CD4-positive, alpha-beta T cell treated with Interferon gamma for 1 hour (primary cell): ENCODE data around the gene POPDC2.
A peak's percentile ranks its signal among the peaks of the same experiment; 100 is the strongest.
"Not testable (repeated sequence)": the region's sequence is repeated elsewhere in the genome, so short reads cannot be mapped to it uniquely, and the experiment has no call there.

ENCODE experiments used
- DNase-seq: peaks from one replicate; pipeline ENCODE4 v3.0.0-alpha.2; 2020

The POPDC2 gene, protein sequence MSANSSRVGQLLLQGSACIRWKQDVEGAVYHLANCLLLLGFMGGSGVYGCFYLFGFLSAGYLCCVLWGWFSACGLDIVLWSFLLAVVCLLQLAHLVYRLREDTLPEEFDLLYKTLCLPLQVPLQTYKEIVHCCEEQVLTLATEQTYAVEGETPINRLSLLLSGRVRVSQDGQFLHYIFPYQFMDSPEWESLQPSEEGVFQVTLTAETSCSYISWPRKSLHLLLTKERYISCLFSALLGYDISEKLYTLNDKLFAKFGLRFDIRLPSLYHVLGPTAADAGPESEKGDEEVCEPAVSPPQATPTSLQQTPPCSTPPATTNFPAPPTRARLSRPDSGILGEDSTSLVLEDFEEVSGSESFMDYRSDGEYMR

DNA sequence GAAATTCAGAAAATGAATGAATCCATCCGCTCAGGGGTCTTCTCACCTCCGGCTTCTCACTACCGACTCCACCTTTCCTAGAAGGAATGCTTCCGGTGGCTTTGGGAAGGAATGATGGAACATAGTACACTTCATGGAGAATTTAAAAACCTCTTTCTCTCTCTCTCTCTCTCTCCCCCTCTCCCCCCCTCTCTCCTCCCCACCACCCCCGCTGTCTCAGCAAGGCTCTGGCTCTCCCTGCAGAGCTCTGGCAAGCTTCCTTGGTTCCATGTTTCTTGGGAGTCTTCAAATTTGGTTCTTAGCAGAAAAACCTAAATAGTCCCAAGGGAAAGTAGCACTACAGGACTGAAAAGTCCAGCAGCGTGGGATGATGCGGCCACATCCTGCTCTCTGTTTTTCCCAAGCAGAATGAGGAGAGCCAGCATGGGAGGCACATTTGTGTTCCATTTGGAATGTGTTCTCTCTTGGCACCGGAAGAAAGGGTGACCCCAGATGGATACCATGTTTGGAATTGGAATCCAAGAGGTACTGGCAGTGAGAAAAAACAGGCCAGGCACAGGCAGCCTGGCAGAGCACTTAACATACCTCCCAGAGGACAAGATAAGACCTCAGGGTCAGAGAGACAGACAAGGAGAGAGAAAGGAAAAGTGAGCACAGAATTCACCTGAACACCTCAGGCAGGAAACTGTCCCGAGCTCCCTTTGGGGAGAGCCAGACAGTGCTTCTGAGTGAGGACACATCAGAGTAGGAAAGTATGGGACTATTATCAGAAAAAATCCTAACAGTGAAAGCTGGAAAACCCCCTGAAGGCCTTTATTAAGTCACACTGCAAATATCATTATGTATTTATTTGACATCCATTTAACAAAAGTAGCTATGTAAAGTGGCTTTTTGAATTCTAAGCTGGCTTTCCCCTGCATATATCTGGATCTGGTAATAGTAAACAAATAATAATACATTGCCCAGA is at the start of gene POPDC2:
Gene POPDC2 (minus strand): TSS at position 116 of the 967 bp plus-strand sequence. CDS start 166 bp downstream, outside the sequence.
- no peak for DNase-seq

DNA sequence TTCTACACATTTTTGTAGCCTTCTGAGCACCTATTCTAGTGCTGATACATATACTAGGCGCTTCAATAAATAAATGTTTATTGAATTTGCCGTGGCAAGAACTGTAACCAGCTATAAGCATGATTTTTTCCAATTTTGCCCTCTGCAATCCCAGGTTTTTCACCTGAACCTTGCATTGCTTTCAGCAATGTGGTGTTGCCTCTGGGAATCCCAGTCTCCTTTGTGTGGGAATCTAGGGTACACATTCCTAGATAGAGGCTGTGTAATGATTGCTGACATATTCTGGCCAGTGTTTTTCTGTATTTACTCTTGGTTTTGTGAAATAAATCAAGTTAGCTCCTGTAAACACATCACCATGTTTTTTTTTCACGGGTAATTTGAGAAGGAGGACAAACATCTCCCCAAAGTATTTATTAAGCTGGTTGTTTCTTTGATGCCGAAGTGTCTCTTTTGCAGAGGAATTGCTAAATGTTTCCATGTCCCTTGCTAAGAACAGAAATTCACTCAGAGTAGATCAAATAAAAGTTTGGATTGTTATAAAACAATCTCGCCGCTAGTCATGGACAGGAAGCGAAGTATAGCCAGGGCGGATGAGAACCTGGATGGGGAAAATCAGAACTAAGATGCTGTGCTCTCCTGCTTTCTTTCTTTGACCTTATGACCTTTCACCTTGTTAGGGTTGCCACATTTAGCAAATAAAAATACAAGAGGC is 43.6 kb upstream of the POPDC2 start:
- DNase-seq, result no peak

DNA sequence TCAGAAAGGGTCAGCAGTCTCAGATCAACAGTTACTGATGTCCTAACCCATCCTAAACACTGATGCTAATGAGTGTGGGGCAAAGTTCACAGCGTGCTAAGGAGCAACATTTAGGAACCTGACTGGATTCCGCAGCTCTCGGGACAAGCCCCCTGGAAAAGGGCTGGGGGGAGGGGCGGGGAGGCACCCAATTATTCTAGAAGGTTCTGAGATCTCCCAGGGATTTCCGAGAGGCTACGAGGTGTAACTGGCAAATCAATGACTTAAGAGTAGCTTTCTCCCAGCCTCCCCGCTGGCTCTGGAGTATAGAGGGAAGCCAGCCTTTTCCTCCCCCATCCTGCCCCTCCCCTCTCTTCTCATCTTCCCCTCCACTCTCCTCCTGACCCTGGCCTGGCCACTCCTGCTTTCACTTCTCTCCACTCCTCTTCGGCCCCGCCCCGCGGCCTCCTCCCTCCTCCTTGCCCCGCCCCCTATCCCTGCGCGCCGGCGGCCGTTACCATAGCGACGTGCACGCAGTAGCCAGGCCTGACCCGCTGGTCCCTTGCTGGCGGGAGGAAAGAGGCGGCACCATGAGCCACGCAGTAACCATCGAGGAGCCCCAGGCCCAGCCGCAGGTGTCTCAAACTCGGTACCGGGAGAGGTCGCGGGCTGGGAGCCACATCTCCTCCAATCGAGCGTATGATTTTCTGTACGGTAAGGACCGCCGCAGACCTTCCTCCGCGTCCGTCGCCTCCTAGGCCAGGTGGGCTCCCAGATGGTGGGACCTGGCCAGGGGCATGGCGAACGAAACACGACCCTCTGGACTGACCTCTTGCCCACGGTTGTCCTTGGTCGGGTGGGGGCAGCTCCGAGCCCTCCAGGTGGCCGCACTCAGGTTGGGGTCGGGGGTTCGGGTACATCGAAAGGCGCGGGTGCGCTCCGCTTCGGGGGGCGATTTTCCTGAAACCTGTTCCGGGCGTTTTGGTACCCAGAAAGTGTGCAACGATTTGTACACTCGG is 42.4 kb upstream of the POPDC2 start, which contains the start of gene CFAP91:
Gene CFAP91 (plus strand): TSS at position 493 of the 998 bp plus-strand sequence. CDS start 77 bp downstream, at position 570.
- peak; percentile 94 for DNase-seq

DNA sequence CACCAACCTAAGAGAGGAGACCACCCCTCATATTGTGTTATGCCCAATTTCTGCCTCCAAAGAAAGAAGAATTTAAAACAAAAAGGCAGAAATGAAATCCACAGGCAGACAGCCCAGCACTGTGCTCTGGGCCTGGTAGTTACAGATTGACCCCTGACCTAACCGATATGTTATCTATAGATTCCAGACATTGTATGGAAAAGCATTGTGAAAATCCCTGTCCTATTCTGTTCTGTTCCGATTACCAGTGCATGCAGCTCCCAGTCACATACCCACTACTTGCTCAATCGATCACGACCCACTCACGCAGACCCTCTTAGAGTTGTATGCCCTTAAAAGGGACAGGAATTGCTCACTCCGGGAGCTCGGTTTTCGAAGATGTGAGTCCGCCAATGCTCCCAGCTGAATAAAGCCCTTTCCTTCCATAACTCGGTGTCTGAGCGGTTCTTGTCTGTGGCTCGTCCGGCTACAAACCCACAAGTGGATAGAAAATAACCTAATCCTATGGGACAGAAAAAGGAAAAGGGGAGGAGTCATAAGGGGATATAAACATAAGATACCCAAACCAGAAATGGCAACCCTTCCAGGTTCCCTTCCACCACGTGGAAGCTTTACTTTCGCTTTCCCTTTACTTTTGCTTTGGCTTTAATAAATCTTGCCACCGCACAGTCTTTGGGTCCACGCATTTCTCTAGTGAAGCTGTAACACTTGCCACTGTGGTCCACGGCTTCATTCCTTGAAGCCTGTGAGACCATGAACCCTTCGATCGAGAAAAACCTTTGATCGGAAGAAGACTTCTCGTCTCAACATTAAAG is 40.7 kb upstream of the POPDC2 start:
- DNase-seq, result no peak

DNA sequence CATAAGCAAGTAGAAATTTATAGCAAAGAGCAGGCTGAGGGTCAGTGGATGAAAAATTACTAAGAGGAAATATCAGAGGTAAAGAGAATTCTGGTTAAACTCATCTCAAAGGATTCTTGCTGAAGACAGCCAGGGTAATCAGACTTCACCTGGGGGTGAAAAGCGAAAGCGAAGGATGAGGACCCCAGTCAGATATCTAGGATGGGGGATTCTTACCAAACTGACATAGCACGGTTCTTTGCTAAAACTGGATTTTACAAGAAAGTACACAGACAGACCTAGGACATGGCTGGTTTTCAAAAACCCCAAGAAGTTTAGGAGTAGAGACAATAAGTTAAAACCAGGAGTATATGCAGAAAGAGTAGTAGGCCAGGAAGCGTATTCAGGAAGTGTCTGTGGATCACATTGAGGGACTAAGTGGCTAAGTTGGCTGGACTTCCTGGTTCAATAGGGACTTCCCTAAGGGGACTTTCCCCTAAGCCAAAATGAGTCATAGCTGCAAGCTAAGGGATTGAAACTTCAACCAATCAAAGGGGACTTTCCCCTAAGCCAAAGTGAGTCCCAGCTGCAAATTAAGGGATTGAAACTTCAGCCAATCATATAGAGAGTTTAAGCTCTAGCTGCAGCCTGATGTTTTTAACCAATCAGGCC is 40.0 kb upstream of the POPDC2 start:
- DNase-seq, result peak; percentile 52

DNA sequence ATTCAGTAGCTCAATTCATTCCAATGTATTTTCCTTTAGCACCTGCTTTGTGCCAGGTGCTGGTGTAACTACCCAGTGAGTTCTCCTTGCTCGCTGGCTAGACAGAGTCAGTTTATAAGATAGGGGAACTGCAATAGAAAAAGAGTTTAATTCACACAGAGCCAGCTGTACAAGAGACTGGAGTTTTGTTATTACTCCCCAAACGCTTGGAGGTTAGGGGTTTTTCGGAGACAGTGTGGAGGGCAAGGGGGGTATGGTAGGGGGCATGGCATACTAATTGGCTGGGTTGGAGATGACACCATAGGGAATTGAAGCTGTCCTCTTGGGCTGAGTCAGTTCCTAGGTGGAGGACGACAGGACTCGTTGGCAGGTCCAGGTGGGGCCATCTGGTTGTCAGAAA is 37.0 kb upstream of the POPDC2 start:
- DNase-seq, result no peak

DNA sequence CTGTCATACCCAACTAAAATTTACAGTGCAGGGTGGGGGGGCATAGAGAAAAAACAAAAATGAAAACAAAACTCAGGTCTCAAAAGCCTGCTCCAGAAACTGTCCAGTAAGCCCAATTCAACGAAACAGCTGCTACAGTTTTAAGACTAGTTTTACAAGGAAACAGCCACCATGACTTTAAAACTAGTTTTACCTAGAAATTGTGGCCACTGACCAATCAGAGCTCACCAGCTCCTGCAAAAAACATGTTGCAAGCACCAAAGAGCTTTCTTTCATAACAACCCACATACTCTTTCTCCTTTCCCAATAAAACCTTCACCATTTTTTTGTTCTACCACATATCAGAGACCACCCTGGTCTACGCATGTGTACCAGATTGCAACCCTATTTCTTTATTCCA is 35.1 kb upstream of the POPDC2 start:
- DNase-seq, result no peak

DNA sequence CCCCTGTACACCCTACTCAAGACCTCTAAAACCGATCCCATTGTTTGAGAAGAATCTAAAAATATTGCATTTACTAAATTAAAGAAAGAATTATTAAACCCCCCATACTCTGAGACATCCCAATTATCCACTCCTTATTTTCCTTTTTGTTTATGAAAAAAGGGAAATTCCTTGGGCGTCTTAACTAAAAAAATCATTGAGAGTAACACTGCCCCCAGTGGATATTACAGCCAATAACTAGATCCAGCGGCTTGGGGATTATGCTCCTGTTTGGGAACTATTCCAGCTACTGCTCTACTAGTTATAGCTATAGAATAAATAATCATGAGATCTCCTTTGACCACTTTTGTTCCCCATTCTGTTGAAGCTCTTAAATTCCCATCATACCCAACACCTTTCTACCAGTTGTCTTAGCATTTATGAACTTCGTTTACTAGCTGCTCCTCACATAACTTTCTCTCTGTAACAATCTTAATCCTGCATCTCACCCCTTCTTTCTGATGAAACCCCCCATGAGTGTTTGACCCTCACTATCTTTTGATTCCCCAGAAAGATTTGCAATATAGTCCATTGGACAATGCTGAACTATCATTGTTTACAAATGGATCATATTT is 29.8 kb upstream of the POPDC2 start:
- DNase-seq, result no peak

DNA sequence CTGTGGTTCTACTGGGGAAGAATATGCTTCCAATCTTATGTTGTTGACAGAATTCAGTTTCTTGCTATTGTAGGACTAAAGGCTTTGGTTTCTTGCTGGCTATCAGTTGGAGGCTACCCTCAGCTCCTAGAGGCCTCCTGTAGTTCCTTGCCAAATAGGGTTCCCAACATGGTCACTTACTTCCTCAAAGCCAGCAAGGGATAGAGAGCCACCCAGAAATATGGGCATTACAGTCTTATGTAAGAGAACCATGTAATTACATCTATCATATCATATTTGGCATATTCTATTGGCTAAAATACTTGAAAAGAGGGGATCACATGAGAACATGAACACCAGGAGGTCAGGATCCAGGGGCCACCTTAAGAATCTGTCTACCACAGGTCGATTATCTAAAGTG is 23.0 kb upstream of the POPDC2 start:
- DNase-seq, result no peak

DNA sequence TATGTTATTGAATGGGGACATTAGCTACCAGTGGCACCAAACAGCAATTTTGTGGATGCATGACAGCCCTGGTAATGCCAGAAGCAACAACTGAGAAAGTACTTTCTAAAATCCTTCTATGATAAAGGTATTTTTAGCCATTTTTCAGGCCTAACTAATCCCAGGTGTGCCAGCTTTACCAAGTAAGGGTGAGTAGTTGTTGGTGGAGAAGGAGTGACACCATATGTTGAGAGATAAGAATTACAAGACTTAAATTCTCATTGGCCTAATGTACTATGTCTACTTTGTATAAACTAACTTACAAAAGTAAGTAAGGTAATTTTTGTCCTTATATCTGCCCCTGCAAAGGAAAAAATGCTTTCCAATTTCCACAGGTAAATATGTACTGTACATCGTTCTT is 20.9 kb upstream of the POPDC2 start:
- DNase-seq, result no peak

DNA sequence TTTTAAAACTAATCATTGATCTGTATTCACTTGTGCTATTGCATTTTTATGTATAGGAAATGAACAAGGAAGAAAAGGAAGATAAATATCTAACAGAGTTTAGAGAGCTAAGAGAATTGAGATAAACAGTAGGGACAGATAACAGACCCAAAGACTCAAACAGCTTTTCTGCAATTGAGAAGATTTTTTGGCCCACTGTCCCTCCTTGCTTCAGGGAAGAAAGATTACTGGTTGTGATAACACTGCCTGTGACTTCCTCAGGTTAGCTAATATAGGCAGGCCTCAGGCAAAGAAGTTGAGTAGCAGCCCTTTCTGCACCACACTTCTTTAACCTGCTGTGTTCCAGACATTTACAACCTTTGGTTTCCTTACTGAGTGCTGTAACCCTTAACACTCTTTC is 19.5 kb upstream of the POPDC2 start:
- DNase-seq, result no peak

DNA sequence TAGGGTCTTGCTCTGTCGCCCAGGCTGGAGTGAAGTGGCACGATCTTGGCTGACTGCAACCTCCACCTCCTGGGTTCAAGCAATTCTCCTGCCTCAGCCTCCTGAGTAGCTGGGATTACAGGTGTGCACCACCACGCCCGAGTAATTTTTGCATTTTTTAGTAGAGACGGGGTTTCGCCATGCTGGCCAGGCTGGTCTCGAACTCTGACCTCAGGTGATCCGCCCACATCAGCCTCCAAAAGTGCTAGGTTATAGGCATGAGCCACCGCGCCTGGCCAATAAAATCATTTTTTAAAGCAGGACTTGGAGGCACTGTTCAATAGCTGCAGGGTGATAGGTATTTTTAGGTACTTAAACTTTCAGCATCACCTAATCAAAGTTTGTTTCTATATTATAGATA is 17.8 kb upstream of the POPDC2 start:
- not testable (repeated sequence) for DNase-seq

DNA sequence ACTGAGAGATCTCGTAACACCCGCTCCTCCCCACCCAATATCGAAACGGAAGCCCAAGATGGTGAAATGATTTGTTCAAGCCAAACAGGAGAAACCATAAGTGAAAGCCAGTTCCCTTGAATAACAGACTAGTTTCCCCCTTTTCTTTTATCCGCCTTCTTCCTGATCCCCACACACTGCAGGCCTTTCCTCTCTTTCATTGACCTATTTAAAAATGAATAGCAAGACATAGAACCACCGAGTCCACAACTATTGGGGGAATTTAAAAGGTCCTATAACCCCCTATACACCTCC is 17.2 kb upstream of the POPDC2 start:
- no peak for DNase-seq

DNA sequence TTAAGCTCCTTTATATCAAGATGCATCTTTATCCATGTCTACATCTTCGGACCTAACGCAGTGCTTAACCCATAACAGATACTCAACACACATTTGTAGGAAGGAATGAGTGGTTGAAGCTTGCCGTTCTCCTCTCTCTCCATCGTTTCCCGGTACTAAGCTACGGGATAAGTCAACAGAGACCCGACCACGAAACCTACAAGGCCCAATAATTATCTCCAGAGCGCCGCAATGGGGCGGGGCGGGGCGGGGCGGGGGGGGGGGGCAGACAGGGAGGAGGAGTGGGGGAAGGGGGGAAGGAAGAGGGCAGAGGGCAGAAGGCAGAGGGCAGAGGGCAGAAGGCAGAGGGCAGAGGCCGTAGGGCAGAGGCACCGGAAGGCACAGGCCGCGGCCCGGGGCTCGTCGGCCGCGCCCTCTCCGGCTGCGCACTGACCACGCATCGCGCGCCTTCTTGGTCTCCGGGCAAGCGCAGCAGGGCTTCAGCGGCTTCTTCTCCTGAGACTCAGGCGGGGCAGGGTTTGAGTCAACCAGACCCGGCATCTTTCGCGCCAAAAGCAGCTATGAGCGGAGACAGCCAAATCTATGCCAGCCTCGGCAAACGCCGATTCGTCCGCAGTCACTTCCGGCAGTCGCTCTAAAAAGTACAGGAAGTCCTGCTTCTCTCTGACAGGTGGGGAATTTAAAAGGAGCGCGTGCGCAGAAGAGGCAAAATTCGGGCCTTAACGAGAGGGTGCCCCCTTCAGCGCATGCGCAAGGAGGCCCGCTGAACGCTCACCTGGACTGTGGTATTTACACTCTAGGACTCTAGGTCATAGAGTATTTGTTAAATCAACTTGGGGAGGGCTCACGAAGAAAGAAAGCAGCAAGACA is 16.6 kb upstream of the POPDC2 start, which contains the start of gene COX17:
Gene COX17 (minus strand): TSS at position 636 of the 870 bp plus-strand sequence. CDS start 96 bp downstream, at position 540.
- peak; percentile 98 for DNase-seq

DNA sequence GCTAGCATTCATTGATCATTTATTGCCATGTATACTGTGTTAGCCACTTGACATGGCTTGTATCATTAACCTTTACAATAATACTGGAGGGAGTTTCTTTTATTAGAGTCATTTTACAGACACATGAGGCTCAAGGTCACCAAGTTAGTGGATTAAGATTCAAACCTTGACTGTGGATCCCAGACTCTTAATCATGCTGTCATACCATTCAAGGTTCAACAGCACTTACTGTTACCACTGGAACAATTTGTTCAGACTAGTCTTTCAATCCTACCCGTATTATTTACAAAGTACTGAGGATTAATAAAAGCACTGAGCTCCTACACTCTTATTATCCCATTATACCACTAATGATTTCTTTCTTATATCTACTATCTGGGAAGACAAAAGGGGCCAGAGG is 15.6 kb upstream of the POPDC2 start:
- no peak for DNase-seq

DNA sequence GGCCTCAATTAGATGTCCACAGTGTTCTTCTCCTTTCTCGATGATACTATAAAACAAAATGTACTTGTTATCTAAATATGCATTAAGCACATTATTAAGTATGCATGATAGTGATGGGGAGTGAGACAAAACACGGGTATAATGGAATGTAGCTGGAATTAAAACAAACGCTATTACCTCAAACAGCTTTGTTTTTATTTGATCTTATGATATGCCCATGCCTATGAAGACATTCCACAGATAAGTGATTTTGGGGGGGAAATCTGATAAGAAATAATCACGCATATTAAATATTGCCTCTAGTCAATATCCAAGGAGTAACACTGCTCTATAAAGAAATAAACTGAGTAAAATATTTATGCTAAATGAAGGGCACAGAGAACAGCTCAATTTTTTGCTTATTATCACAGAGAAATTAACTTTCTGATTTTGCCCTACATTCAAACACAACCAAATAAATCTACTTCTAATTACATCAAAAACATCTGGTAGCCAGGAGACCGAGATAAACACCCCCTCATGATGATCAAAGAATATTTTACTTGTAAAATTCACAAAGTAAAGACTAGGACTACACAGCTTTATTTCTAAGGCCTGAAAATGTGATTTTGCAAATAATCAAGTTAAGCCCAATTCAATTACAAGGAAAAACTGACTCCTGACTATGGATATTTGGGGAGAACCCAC is 14.9 kb upstream of the POPDC2 start:
- DNase-seq, result no peak

DNA sequence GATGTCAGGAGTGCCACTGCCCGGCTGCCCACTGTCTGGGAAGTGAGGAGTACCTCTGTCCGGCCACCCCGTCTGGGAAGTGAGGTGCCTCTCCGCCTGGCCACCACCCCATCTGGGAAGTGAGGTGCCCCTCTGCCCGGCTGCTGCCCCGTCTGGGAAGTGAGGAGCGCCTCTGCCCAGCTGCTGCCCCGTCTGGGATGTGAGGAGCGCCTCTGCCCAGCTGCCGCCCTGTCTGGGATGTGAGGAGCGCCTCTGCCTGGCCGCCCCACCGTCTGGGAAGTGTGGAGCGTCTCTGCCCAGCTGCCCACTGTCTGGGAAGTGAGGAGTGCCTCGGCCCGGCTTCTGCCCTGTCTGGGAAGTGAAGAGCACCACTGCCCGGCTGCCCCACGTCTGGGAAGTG is 13.5 kb upstream of the POPDC2 start:
- DNase-seq, result no peak

DNA sequence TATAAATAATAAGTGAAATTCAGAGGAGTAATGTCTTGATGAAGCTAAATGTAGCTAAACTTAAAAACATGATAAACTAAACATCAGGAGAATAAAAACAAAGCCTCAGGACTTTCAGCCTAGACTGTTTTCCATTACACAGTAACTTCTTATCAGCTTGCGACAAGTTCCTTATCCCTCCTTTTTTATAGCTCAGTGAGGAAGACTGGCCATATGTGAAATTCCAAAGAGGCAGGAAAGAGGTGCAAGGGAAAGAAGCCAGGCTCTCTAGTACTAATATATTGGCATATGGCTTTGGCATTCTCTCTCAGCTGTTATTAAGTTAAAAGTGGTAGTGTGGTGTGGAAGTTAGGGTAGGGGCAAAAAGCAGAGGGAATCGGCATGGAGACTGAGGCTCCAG is 12.4 kb upstream of the POPDC2 start:
- DNase-seq, result no peak
